ENCODE data around the gene ZFYVE26.
"Not testable (repeated sequence)": the region's sequence is repeated elsewhere in the genome, so short reads cannot be mapped to it uniquely, and the experiment has no call there.

The ZFYVE26 gene

DNA sequence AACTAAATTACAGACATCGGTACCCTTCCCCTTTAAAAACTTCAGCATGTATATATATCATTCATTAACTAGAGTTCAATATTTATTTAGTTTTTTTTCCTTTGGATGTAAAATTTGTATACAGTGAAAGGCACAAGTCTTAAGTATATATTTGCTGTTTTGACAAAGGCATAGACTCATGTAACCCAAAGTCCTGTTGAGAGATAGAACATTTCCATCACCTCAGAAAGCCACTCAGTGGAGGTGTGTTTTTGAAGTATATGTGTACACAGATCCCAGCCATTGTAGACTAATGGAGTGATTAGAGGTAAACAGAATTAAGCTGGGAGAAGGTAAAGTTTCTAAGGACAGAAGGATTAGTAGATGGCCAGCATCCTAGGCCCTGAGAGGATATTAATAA lies 99.3 kb downstream of the ZFYVE26 start:
- H3K4me3 ChIP-seq (ENCODE audit: low read depth, low read length), result no peak overlapping the region
- TF ChIP-seq, protein P1, sequence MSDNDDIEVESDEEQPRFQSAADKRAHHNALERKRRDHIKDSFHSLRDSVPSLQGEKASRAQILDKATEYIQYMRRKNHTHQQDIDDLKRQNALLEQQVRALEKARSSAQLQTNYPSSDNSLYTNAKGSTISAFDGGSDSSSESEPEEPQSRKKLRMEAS (IDR thresholded peaks at IDR 0.05; ENCODE audit: low read depth, low read length), result no peak
- TF ChIP-seq MYC (IDR thresholded peaks at IDR 0.05; ENCODE audit: low read depth, low read length) (no peak), POLR2A (IDR thresholded peaks at IDR 0.05; ENCODE audit: extremely low read depth, insufficient read length) (no peak), CTCF (IDR thresholded peaks at IDR 0.05; ENCODE audit: low read depth, low read length) (no peak)
- no peak for DNase-seq (ENCODE audit: low read depth)

GRCh38 chr14:67710209-67710608 lies 106.2 kb downstream of the ZFYVE26 start:
- DNase-seq (ENCODE audit: low read depth), result peak; percentile 35
- H3K4me3 ChIP-seq (ENCODE audit: low read depth, low read length), result no peak overlapping the region
- TF ChIP-seq, protein P1 (IDR thresholded peaks at IDR 0.05; ENCODE audit: low read depth, low read length), result no peak
- TF ChIP-seq CTCF (IDR thresholded peaks at IDR 0.05; ENCODE audit: low read depth, low read length) (no peak), POLR2A (IDR thresholded peaks at IDR 0.05; ENCODE audit: extremely low read depth, insufficient read length) (no peak), MYC (IDR thresholded peaks at IDR 0.05; ENCODE audit: low read depth, low read length) (no peak)

- not testable (repeated sequence) for H3K4me3 ChIP-seq (ENCODE audit: low read depth, low read length); DNase-seq (ENCODE audit: low read depth)
Measured at GRCh38 chr14:67709796-67710195, 106.6 kb downstream of the ZFYVE26 start.

DNA sequence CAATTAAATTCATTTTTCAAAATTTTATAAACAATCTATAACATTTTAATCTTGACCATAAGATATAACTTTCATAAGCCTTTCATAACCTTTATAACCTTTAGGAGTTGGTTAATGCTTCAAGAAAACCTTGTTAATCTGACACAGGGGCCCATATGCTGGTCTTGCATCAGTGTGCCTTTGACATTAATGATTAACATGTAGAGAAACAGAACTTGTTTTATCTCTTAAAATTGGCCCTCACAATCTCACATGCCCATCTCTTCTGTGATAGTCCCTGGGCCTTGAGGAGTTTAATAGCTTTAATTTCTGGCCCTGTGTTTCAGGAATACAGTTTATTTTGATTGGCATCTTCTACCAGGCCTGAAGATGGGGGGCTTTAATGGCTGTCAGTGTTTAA lies 107.0 kb downstream of the ZFYVE26 start:
- not testable (repeated sequence) for DNase-seq (ENCODE audit: low read depth); H3K4me3 ChIP-seq (ENCODE audit: low read depth, low read length)

DNA sequence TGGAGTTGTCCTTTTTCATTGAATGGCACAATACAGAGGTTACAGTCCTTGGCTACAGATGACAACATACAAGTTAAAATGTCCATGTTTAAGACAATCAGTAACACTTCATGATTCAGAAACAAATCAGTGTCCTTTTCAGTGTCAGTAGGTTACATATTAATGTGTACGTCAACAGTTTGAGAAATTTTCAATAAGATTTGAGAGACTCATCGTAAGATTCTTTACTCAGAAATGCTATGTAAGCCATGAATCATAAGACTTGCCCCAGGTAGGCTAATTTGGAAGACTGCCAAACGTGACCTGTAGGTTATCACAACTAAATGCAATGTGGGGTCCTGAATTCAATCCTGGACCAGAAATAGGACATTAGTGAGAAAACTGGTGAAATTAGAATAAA lies 111.2 kb downstream of the ZFYVE26 start:
- H3K4me3 ChIP-seq (ENCODE audit: low read depth, low read length), result no peak overlapping the region
- TF ChIP-seq MYC (IDR thresholded peaks at IDR 0.05; ENCODE audit: low read depth, low read length) (no peak), POLR2A (IDR thresholded peaks at IDR 0.05; ENCODE audit: extremely low read depth, insufficient read length) (no peak), CTCF (IDR thresholded peaks at IDR 0.05; ENCODE audit: low read depth, low read length) (no peak)
- TF ChIP-seq, protein P1 (IDR thresholded peaks at IDR 0.05; ENCODE audit: low read depth, low read length), result no peak
- DNase-seq (ENCODE audit: low read depth), result no peak

DNA sequence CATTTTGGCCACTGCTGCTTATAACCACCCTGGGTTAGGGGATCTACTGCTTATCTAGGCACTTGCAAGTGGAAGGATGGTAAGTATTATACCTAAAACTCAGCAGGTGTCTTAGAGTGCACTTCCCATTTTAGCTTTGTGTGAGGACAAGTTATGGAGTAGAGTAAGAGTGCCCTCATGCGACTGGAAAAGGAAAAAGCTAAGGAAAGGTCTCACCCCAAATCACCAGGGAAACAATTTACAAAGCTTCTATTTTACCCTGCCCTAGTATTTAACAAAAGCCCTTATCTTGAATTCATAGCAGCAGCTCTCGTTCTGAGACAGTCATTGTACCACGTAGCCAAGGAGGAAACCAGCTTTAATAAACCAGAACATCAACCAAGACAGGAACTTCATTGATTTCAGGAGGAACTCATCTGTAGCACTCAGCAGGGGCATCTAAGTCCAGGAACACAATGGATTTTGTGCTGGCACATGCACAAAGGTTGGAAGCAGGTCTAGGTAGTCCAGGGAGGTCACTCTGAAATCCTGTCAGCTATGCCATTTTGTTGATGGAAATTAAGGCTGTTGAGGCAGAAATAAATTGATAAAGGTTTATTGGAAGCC lies 111.8 kb downstream of the ZFYVE26 start:
- DNase-seq (ENCODE audit: low read depth), result peak; percentile 77
- TF ChIP-seq, protein P1 (IDR thresholded peaks at IDR 0.05; ENCODE audit: low read depth, low read length), result no peak
- TF ChIP-seq MYC (IDR thresholded peaks at IDR 0.05; ENCODE audit: low read depth, low read length), result no peak
- TF ChIP-seq CTCF (IDR thresholded peaks at IDR 0.05; ENCODE audit: low read depth, low read length), result peak; percentile 72
- TF ChIP-seq POLR2A (IDR thresholded peaks at IDR 0.05; ENCODE audit: extremely low read depth, insufficient read length), result no peak
- H3K4me3 ChIP-seq (ENCODE audit: low read depth, low read length), result no peak overlapping the region

DNA sequence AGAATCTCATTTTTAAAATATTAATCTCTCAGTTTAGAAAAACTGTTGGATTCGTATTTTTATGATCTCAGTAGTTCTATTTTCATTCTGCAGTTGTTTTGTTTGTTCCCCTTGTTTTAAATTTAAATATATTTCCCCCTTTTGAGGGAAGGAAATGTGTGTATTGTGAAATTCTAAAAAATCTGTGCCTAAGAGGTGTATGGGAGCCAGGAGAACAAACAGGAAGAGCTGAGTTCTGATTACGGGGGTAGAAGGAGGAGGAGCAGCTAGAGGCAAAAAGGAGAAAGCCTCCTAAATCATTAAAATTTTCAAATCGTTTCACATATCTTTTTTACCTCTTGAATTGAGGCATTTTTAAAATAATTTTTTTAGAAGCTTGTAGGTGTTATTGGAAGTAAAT lies 112.4 kb downstream of the ZFYVE26 start:
- DNase-seq (ENCODE audit: low read depth), result no peak
- no peak overlapping the region for H3K4me3 ChIP-seq (ENCODE audit: low read depth, low read length)
- no peak for TF ChIP-seq POLR2A (IDR thresholded peaks at IDR 0.05; ENCODE audit: extremely low read depth, insufficient read length)
- no peak for TF ChIP-seq CTCF (IDR thresholded peaks at IDR 0.05; ENCODE audit: low read depth, low read length)
- TF ChIP-seq MYC (IDR thresholded peaks at IDR 0.05; ENCODE audit: low read depth, low read length), result no peak
- TF ChIP-seq, protein P1 (IDR thresholded peaks at IDR 0.05; ENCODE audit: low read depth, low read length), result no peak

GRCh38 chr14:67701492-67701891 lies 114.9 kb downstream of the ZFYVE26 start, which contains the start of gene RDH12:
Gene RDH12, plus strand, starts transcription at chr14:67701886. Its CDS starts 20,757 bp downstream, at chr14:67722643.
- not testable (repeated sequence) for H3K4me3 ChIP-seq (ENCODE audit: low read depth, low read length); DNase-seq (ENCODE audit: low read depth)
